Measurements from ENCODE around the gene CWC25. TPM values are rescaled to one million over a fixed set of nuclear protein-coding genes. Genes with fewer than 3 reads are reported as not detected.

CWC25 gene
- total and polyA plus RNA-seq, 9 of the 15 experiments (the other 6 are each of a cell fraction or from before 2014, with no cell fraction given): 16.5 to 27.4 (median 23.0) TPM

DNA sequence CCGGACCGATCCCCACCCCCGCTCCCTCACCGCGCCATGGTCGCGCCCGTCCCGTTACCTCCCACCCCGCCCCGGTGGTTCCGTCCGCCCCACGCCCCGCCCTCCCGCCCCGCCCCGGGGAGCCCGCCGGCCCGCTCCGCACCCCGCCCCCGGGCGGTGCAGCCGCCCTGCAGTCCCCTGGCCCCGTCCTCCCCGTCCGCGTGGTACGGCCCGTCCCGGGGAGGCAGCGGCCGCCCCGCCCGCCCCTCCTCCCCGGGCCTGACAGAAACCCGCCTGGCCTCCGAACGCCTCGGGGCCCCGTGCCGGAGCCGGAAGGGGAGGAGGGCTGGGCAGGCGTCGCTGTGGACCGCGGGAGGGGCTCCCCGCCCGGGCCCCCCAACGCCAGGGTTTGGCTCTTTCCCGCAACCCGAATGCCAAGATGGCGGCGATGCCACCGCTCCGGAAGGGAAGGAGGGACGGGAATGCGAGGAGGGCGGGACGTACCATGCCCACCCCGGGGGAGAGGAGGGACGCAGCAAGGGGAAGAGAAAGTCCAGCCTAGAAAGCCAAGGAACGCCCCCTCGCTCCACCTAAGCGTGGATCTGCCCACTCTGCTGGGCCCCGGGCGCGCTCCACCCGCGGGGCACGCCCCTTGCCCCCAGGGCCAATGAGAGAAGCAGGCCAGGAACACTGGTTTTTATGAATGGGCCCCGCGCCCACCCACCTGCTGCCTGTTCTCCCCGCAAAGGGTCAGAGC lies 25.5 kb downstream of the CWC25 start, which contains the start of gene PIP4K2B (continued):
- TF ChIP-seq, protein P1, sequence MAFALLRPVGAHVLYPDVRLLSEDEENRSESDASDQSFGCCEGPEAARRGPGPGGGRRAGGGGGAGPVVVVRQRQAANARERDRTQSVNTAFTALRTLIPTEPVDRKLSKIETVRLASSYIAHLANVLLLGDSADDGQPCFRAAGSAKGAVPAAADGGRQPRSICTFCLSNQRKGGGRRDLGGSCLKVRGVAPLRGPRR (CRISPR knock-in tag; IDR thresholded peaks at IDR 0.05): no peak
- TF ChIP-seq XRCC3 (IDR thresholded peaks at IDR 0.05) (no peak), STAT5B (CRISPR knock-in tag; IDR thresholded peaks at IDR 0.05) (no peak), NCOA4 (IDR thresholded peaks at IDR 0.05; ENCODE audit: partially characterized antibody) (no peak), ZNF311 (CRISPR knock-in tag; IDR thresholded peaks at IDR 0.05) (no peak), DNMT1 (IDR thresholded peaks at IDR 0.05) (no peak), ZFPM2 (CRISPR knock-in tag; IDR thresholded peaks at IDR 0.05) (peak; percentile 65; the same call in 1 of the 2 replicates), RBM17 (IDR thresholded peaks at IDR 0.05; ENCODE audit: borderline replicate concordance, low read depth, low read length) (no peak), PTRF (tag; IDR thresholded peaks at IDR 0.05) (no peak), TRIM24 (IDR thresholded peaks at IDR 0.05) (peak in 1 of 2 experiments; percentile 25; a peak in 1 of 4 replicates), CBX8 (IDR thresholded peaks at IDR 0.05; ENCODE audit: borderline replicate concordance, extremely low read depth, low read depth, low read length, poor library complexity, severe bottlenecking) (no peak), GABPB2 (CRISPR knock-in tag; conservative IDR thresholded peaks at IDR 0.05) (0 out of 2 replicates have a peak, but pooled peaks have one; percentile 35), TCFL5 (CRISPR knock-in tag; conservative IDR thresholded peaks at IDR 0.05) (no peak), JUN (IDR thresholded peaks at IDR 0.05; ENCODE audit: borderline replicate concordance, low read depth, low read length) (0 out of 2 replicates have a peak, but pooled peaks have one; percentile 12), JUN (CRISPR knock-in tag; IDR thresholded peaks at IDR 0.05; ENCODE audit: borderline replicate concordance) (no peak), ATF1 (CRISPR knock-in tag; IDR thresholded peaks at IDR 0.05) (no peak), ATF1 (tag; IDR thresholded peaks at IDR 0.05) (peak; percentile 65), ZNF174 (CRISPR knock-in tag; IDR thresholded peaks at IDR 0.05) (no peak), ZFP30 (CRISPR knock-in tag; IDR thresholded peaks at IDR 0.05; ENCODE audit: borderline replicate concordance) (no peak), POLR2G (IDR thresholded peaks at IDR 0.05; ENCODE audit: low read depth, low read length) (peak; percentile 95), KLF10 (CRISPR knock-in tag; IDR thresholded peaks at IDR 0.05) (no peak), SAFB (IDR thresholded peaks at IDR 0.05; ENCODE audit: borderline replicate concordance, low read depth, low read length) (peak; percentile 83; the same call in 1 of the 2 replicates), ZNF239 (CRISPR knock-in tag; IDR thresholded peaks at IDR 0.05) (no peak)
- TF ChIP-seq, protein P2, sequence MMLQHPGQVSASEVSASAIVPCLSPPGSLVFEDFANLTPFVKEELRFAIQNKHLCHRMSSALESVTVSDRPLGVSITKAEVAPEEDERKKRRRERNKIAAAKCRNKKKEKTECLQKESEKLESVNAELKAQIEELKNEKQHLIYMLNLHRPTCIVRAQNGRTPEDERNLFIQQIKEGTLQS (IDR thresholded peaks at IDR 0.05): no peak
- TF ChIP-seq, protein P2 (CRISPR knock-in tag; conservative IDR thresholded peaks at IDR 0.05): peak; percentile 63; the same call in 1 of the 2 replicates
- TF ChIP-seq, protein P3, sequence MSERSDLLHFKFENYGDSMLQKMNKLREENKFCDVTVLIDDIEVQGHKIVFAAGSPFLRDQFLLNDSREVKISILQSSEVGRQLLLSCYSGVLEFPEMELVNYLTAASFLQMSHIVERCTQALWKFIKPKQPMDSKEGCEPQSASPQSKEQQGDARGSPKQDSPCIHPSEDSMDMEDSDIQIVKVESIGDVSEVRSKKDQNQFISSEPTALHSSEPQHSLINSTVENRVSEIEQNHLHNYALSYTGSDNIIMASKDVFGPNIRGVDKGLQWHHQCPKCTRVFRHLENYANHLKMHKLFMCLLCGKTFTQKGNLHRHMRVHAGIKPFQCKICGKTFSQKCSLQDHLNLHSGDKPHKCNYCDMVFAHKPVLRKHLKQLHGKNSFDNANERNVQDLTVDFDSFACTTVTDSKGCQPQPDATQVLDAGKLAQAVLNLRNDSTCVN (CRISPR knock-in tag; IDR thresholded peaks at IDR 0.05): peak; percentile 9; the same call in 1 of the 2 replicates
- TF ChIP-seq, protein P4, sequence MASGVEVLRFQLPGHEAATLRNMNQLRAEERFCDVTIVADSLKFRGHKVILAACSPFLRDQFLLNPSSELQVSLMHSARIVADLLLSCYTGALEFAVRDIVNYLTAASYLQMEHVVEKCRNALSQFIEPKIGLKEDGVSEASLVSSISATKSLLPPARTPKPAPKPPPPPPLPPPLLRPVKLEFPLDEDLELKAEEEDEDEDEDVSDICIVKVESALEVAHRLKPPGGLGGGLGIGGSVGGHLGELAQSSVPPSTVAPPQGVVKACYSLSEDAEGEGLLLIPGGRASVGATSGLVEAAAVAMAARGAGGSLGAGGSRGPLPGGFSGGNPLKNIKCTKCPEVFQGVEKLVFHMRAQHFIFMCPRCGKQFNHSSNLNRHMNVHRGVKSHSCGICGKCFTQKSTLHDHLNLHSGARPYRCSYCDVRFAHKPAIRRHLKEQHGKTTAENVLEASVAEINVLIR (CRISPR knock-in tag; IDR thresholded peaks at IDR 0.05): no peak

All from K562 (cell line).